IPS DF 19.7 (cell line): ENCODE results near the gene ANKRD28.
"Not testable (repeated sequence)": the region's sequence is repeated elsewhere in the genome, so short reads cannot be mapped to it uniquely, and the experiment has no call there.

Experiments
- DNase-seq: peaks from one replicate; pipeline ENCODE4 v3.0.0-alpha.2; 2013; ENCODE audit warnings: low read depth, low spot score

Gene ANKRD28

GRCh38 chr3:15797642-15798303 is at the start of gene ANKRD28:
Gene ANKRD28 (minus strand): TSS chr3:15797979. CDS start chr3:15796521, 1,458 bp downstream.
- DNase-seq, result no peak

DNA sequence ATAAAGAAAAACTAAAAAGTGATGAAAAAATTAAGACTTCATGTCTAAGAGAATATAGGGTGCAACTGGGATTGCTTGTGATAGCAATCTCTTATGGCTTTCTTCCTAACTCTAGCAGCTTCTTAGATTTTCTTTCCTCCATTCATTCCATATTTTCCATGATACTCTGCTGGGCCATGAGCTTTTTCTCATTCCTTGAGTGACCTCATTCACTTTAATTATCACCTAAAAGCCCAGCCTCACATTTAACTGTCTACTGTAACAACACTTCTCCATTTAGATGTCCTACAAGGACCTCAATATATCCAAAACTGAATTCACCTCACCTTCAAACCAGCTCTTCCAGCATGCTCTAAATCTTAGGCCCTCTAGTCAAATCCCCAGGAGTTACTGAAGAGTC is 49.5 kb upstream of the ANKRD28 start:
- DNase-seq, result no peak

- DNase-seq, result no peak
Measured at GRCh38 chr3:15846606-15847005, 48.8 kb upstream of the ANKRD28 start.

DNA sequence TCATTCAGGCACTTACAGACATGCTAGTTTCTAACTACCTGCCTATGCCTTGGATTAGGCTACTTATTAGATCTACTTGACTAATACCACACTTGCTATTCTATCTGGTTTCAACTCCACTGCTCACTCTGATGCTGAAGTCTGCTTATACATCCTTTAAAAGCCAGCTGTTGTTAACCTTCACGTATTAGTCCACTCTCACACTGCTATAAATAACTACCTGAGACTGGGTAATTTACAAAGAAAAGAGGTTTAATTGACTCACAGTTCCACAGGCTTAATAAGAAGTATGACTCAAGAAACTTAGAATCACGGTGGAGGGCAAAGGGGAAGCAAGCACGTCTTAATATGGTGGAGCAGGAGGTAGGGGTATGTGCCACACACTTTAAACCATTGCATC is 47.7 kb upstream of the ANKRD28 start:
- DNase-seq, result no peak

DNA sequence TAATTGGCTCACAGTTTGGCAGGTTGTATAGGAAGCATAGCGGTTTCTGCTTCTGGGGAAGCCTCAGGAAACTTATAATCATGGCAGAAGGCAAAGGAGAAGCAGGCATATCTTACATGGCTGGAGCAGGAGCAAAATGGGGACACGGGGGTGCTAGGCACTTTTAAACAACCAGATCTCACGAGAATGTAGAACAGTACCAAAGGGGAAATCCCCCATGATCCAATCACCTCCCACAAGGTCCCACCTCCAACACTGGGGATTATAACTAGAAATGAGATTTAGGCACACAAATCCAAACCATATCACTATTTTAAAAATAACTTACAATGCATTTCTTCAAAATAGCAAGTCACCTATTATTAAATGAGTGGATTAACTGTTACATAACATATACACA is 47.1 kb upstream of the ANKRD28 start:
- no peak for DNase-seq

DNA sequence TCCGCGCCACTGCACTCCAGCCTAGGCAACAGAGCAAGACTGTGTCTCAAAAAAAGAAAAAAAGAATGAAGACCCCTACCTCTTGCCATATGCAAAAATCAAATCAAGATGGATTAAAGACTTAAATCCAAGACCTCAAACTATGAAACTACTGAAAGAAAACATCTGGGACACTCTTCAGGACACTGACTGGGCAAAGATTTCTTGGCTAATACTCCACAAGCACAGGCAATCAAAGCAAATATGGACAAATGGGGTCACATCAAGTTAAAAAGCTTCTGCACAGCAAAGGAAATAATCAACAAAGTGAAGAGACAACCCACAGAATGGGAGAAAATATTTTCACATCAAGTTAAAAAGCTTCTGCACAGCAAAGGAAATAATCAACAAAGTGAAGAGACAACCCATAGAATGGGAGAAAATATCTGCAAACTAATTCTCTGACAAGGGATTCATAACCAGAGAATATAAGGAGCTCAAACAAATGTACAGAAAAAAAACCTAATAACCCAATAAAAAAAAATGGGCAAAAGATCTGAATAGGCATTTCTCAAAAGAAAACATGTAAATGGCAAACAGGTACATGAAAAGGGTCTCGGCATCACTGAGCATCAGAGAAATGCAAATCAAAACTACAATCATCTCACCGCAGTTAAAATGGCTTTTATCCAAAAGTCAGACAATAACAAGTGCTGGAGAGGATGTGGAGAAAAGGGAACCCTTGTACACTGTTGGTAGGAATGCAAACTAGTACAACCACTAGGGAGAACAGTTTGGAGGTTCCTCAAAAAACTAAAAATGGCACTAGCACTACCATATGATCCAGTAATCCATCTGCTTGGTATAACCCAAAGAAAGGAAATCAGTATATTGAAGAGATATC is 43.6 kb upstream of the ANKRD28 start:
- not testable (repeated sequence) for DNase-seq

GRCh38 chr3:15839568-15839967 is 41.8 kb upstream of the ANKRD28 start:
- DNase-seq, result no peak

- no peak for DNase-seq
Measured at GRCh38 chr3:15831927-15832326, 34.1 kb upstream of the ANKRD28 start.

DNA sequence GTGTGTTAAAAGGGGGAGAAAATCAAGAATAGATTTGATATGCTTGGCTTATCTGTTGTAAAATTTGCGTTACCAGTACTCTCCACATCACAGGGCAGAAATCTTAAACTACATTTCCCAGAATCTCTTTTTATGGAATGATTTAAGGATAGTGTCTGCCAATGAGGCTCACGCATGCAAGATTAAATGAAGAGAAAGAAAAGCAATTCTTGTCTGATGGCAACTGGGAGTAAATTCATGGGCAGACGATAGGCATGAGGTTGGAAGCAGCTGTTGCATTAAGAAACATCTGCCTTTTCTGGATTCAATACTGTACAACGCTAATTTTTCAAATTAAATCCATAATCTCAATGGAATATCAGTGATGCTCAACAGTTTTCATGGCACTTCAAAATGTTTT is 27.2 kb upstream of the ANKRD28 start:
- no peak for DNase-seq

DNA sequence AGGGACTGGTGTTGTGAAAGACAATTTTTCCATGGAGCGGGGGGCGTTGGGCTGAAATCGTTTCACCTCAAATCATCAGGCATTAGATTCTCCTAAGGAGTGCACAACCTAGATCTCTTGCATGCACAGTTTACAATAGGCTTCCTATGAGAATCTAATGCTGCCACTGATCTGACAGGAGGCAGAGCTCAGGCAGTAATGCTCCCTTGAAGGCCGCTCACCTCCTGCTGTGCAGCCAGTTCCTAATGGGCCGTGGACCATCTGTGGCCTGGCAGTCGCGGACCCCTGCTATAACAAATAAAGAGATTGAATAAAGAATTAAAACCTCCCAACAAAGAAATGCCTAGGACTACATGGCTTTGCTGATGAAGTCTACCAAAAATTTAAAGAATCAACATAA is 25.3 kb upstream of the ANKRD28 start:
- DNase-seq, result no peak

- DNase-seq, result no peak
Measured at GRCh38 chr3:15822281-15822680, 24.5 kb upstream of the ANKRD28 start.

DNA sequence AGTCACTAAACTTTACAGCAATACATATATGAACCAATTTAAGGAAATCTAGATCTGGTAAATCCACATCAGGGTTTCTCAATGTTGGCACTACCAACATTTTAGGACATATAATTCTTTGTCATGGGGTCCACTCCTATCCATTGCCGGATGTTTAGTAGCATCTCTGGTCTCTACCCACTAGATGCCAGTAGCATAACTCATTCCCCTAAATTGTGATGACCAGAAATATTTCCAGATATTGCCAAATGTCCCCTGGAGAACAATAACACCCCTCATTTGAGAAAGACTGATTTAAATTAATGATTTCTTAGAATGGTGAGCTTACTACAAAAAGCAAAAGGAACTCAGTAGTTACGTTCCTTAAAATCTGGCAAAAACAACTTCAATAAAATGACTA is 23.1 kb upstream of the ANKRD28 start:
- DNase-seq, result no peak

GRCh38 chr3:15819576-15819975 is 21.8 kb upstream of the ANKRD28 start:
- DNase-seq, result no peak

DNA sequence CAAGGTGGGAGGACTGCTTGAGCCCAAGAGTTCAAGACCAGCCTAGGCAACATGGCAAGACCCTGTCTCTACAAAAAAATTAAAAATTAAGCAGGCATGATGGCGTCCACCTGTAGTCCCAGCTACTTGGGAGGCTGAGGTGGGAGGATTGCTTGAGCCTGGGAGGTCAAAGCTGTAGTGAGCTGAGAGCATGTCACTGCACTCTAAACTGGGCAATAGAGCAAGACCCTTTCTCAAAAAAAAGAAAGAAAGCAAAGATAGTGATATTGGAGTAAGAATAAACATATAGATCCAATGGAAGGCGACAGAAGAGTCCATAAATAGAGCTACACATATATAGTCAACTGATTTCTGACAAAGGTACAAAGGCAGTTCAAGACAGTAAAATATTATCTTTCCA is 21.3 kb upstream of the ANKRD28 start:
- DNase-seq, result no peak

GRCh38 chr3:15815696-15816095 is 17.9 kb upstream of the ANKRD28 start:
- DNase-seq, result no peak

- DNase-seq, result not testable (repeated sequence)
Measured at GRCh38 chr3:15813079-15813478, 15.3 kb upstream of the ANKRD28 start.

GRCh38 chr3:15812183-15812582 is 14.4 kb upstream of the ANKRD28 start:
- no peak for DNase-seq

DNA sequence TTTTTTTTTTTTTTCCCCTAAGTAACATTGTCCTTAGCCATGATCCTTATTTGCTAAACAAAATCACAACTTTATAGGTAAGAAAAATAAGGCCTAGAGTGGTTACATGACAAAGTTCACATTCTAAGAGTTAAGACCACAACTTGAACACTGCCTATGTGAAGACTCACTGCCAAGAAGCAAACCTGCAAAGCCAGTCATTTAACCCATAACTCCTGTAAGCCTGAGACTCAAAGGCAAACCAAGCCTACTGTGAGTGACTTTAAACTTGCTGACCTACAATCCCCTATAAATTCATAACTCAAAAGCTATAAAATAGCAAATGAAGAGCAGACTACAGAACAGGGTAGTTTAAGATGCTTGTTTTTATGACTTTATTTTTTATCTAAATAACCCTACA is 12.9 kb upstream of the ANKRD28 start:
- DNase-seq, result no peak

DNA sequence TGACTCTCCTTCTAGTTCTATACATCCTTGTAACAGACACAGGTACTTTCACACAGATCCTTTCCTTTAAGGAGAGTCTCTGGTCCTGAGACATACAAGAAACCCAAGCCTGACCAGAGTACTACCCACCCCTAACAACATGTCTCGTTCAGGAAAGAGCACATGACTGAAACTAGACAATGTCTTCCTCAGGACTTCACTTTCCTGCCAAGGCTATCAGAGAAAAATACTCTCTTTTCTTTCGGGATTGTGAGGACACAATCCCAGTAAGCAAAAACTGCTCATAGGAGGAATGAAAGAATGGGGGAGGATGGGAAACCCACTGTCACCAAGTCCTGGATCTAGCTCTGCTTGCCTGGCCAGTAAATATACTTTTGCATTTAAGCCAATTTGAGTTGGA is 11.5 kb upstream of the ANKRD28 start:
- DNase-seq, result no peak

GRCh38 chr3:15808679-15809310 is 11.0 kb upstream of the ANKRD28 start:
- DNase-seq, result no peak

- DNase-seq, result no peak
Measured at GRCh38 chr3:15805756-15806266, 8.0 kb upstream of the ANKRD28 start.

DNA sequence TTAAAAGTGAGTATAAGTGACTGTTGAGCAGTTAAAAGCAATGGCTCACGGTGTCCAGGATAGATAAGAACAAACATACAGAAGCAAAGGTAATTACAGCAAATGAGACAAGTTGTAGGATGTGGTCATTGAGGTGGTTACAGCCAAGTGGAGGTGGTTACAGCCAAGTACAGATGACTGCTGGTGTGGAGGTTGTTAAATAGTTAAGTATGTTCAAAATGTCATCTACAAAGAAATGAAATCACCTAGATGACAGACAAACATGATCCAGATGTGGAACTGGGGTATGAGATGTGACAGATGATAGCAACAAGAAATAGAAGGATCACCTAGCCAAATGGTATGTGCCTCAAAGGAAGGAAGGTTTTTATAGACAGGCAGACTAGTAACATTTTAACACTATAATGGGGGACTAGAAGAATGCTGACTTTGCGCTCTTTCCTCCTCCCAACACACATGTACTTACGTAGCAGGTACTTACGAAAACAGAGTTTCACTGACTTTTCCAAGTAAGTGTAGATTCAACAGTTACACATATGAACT is 6.8 kb upstream of the ANKRD28 start:
- no peak for DNase-seq
